Aorta (tissue), 5 donors: ENCODE results near the gene UXS1. TPM values are rescaled to one million over a fixed set of nuclear protein-coding genes. Genes with fewer than 3 reads are reported as not detected.

ENCODE experiments used
- ATAC-seq: fragments of 200-7000 bp; cut with Tn5 transposase; one replicate; pipeline ENCODE4 v1.9.1; 2022; ENCODE audit warnings: moderate library complexity; ENCODE audit not compliant: low FRiP score
- DNase-seq, 2 donors: peaks; one replicate each; pipeline ENCODE4 v3.0.0-alpha.2; 2020
- H3K27ac ChIP-seq, 2 donors: one replicate each; pipeline ENCODE4 v1.5.1; 2013; ENCODE audit warnings: low read length in 2 of 2, mild to moderate bottlenecking in 2 of 2, moderate library complexity in 2 of 2, control low read depth in 1 of 2, inconsistent platforms in 1 of 2, low read depth in 1 of 2
- H3K27me3 ChIP-seq, 2 donors: one replicate each; pipeline ENCODE4 v1.6.1; 2013; ENCODE audit warnings: control low read depth in 1 of 2, low read length in 1 of 2, mild to moderate bottlenecking in 1 of 2, moderate library complexity in 1 of 2; ENCODE audit not compliant: insufficient read depth in 2 of 2, control insufficient read depth in 1 of 2
- H3K36me3 ChIP-seq, 2 donors: one replicate each; pipeline ENCODE4 v1.6.1; 2013; ENCODE audit warnings: control low read depth in 1 of 2, low read length in 1 of 2, mild to moderate bottlenecking in 1 of 2; ENCODE audit not compliant: insufficient read depth in 2 of 2, control insufficient read depth in 1 of 2
- H3K4me1 ChIP-seq, 2 donors: one replicate each; pipeline ENCODE4 v1.6.1; 2013; ENCODE audit warnings: low read length in 2 of 2, control low read depth in 1 of 2, mild to moderate bottlenecking in 1 of 2, moderate library complexity in 1 of 2; ENCODE audit not compliant: insufficient read depth in 2 of 2, control insufficient read depth in 1 of 2
- H3K4me3 ChIP-seq, 2 donors: one replicate each; pipeline ENCODE4 v1.5.1; 2013; ENCODE audit warnings: low read length in 2 of 2, control low read depth in 1 of 2, mild to moderate bottlenecking in 1 of 2
- H3K9me3 ChIP-seq: one replicate; pipeline ENCODE4 v1.6.1; 2013; ENCODE audit warnings: mild to moderate bottlenecking, low read length; ENCODE audit not compliant: control insufficient read depth
- WGBS, 2 donors: extraction: QIAGEN DNeasy Blood & Tissue Kit; methylation state at CpG; one replicate each; pipeline ENCODE4 v1.1.7; 2013; 5-methylcytosine and 5-hydroxymethylcytosine counted together
- intact Hi-C, 2 donors: fragments of 100-400 bp; cut with DNase I; formaldehyde crosslinking; loops; one replicate each; pipeline versions ENCODE4 v1.14.2 to v1.15.0; 2022
- polyA plus RNA-seq, 2 donors: library from polyadenylated mRNA; stranded (reverse); fragments of 200-250 nt; gene quantifications; one replicate each; pipeline ENCODE4 v1.2.3, GENCODE V29; 2013
- total RNA-seq, 2 donors: library from RNA; stranded (reverse); fragmentation: NEBNext Ultra II Directional; extraction: Animal tissue kit (Norgen Biotek cat#: 25700); gene quantifications; one replicate each; pipeline ENCODE4 v1.2.1, GENCODE V29; 2021
- donor health status: healthy with polysubstance abuse.
- donor health status: Bipolar disorder and iron deficiency.
- donor health status: DM: no; HTN: no; CAD: no.
- donor health status: DM: no; HTN: no; CAD: no.
- donor health status: DM: yes; HTN: yes; CAD: no.

UXS1 gene
- total and polyA plus RNA-seq, 4 donors: 10.5 to 29.3 (median 16.5) TPM

GRCh38 chr2:106109675-106110424, 84.3 kb downstream of the UXS1 start:
- H3K4me1 ChIP-seq: no peaks in the 10 kb centered on the region
- peaks cover 0 to 3% of the 10 kb centered on the region in 2 donors for H3K36me3 ChIP-seq
- H3K27me3 ChIP-seq: no peaks in the 10 kb centered on the region
- 76% methylated on average over 13 of the region's 13 CpGs for WGBS, 2 donors
- DNase-seq: no peak
- intact Hi-C loops: loop anchor here (5.0 to 10.0 kb wide), 3 partner anchors 355 to 472 kb away; partner anchors contain the start of gene RGPD3 (in 1 of the 2)
- no peak overlapping the region for H3K4me3 ChIP-seq
- no peak for ATAC-seq
- no peaks in the 10 kb centered on the region for H3K9me3 ChIP-seq
- H3K27ac ChIP-seq: no peak overlapping the region

DNA sequence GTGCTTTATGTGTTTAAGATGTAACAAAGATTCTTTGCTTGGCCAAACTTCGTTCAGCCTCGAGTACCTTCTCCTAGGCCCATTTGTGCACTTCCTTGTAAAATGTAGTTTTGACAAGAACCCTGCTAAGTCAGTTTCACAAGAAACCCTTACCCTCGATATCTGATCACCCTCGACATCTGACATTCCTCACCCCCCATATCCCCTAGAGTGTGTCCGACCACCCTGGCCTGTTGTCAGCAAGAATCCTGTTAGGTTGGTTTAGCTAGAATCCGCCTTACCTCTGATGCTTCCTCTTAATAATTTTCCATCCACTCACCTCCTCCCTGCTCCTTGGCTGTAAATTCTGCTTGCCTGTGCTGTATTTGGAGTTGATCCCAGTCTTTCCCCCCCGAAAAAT, 85.3 kb downstream of the UXS1 start:
- no peaks in the 10 kb centered on the region for H3K27me3 ChIP-seq
- peaks cover 0 to 3% of the 10 kb centered on the region in 2 donors for H3K36me3 ChIP-seq
- intact Hi-C loops: loop anchor here (5.0 to 10.0 kb wide), 3 partner anchors 356 to 474 kb away; partner anchors contain the start of gene RGPD3 (in 1 of the 2)
- WGBS, 2 donors: 72 to 81% methylated on average over 7 of the region's 7 CpGs
- no peaks in the 10 kb centered on the region for H3K9me3 ChIP-seq
- no peaks in the 10 kb centered on the region for H3K4me1 ChIP-seq
- ATAC-seq (no peak), DNase-seq (no peak)
- no peak overlapping the region for H3K27ac ChIP-seq
- no peak overlapping the region for H3K4me3 ChIP-seq

GRCh38 chr2:106108351-106108750, 85.8 kb downstream of the UXS1 start:
- DNase-seq: no peak
- intact Hi-C loops: loop anchor here (5.0 to 10.0 kb wide), 3 partner anchors 356 to 474 kb away; partner anchors contain the start of gene RGPD3 (in 1 of the 2)

DNA sequence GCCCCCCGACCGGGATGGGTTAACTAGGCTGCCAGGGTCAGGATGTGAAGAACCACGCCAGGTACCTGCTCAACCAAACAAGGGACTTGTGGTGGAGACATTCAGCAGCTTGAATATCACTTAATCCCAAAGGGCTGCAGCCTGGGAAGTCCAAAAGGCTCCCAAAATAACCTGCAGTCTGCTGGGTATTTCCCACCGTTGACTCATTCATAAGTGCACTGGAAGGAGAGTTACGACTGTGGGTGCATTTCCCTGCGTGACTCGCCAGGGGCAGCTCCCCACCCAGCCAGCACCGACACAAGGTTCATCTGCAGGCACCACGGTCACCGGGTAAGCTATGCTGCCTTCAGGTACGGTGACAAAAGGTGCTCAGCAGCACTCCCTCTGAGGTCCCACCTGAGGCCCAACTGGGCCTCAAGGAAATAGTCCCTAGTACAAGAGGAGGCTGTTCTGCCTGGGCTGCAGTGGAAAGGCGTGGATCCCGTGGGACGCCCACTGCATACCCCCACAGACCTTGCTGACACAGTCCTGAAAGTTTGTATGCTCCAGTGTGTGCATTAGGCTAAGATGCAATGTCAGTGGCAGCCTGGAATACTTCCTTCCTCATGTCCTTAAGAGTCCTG, 86.5 kb downstream of the UXS1 start:
- Histone ChIP-seq H3K36me3 (peaks cover 0 to 3% of the 10 kb centered on the region in 2 donors), H3K27me3 (no peaks in the 10 kb centered on the region), H3K4me1 (no peaks in the 10 kb centered on the region), H3K4me3 (no peak overlapping the region), H3K27ac (no peak overlapping the region), H3K9me3 (no peaks in the 10 kb centered on the region)
- intact Hi-C loops: loop anchor here (1.0 to 10.0 kb wide), 4 partner anchors 87 to 475 kb away; partner anchors contain the start of genes RGPD3 (in 1 of the 2) and UXS1 (in 1 of the 2)
- WGBS, 2 donors: 40 to 43% methylated on average over 14 of the region's 14 CpGs
- ATAC-seq: no peak
- no peak for DNase-seq

More at GRCh38 chr2:106108351-106108750, 85.8 kb downstream of the UXS1 start:
- Histone ChIP-seq H3K36me3 (peaks cover 0 to 3% of the 10 kb centered on the region in 2 donors), H3K9me3 (no peaks in the 10 kb centered on the region), H3K4me3 (no peak overlapping the region), H3K27ac (no peak overlapping the region), H3K4me1 (no peaks in the 10 kb centered on the region), H3K27me3 (no peaks in the 10 kb centered on the region)
- ATAC-seq: no peak
- WGBS, 2 donors: 38 to 50% methylated on average over 6 of the region's 6 CpGs

- WGBS, 2 donors: 80 to 84% methylated on average over 12 of the region's 12 CpGs
- no peak overlapping the region for H3K27ac ChIP-seq
- no peaks in the 10 kb centered on the region for H3K27me3 ChIP-seq
- peaks cover 0 to 3% of the 10 kb centered on the region in 2 donors for H3K36me3 ChIP-seq
- H3K4me1 ChIP-seq: no peaks in the 10 kb centered on the region
- H3K9me3 ChIP-seq: no peaks in the 10 kb centered on the region
- no peak overlapping the region for H3K4me3 ChIP-seq
- ATAC-seq (no peak), DNase-seq (no peak)
- intact Hi-C loops: loop anchor here (1.0 to 10.0 kb wide), 4 partner anchors 87 to 475 kb away; partner anchors contain the start of genes RGPD3 (in 1 of the 2) and UXS1 (in 1 of the 2)
Measured at GRCh38 chr2:106106622-106107508, 87.2 kb downstream of the UXS1 start.

DNA sequence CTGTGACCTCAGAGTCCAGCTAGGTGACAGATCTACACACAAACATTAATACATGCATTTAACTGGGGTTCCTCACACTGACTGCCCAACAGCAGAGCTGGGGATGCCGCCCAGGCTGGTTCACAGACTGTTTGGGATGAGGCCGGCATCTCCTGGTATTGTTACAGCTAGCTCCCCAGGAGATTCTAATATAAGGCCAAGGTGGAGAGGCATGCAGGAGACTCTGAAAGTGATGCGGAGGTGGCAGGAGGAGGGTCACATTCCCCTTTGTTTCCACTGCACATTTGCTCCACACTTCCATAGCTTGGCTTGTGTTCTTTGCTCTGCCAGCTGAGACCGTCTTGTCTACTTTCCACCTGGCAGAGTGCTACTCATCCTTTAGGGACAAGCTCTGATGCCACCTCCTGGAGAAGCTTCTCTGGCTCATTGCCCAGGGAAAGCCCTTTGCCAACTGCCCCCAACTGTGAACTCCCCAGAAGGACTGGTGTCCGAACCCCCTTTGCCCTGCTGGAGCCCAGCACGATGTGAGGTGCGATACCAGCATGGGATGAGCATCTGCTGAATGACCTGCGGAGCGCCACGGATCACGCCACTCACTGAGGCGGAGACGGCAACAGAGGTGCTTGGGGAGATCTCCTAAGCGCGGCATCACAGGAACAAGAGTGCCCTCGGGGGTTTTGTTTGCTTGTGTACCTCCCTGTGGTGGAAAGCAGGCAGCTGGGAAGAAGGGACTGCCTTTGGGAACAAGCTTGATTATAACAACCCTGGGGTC, 88.8 kb downstream of the UXS1 start:
- no peaks in the 10 kb centered on the region for H3K4me1 ChIP-seq
- 84 to 85% methylated on average over 16 of the region's 16 CpGs for WGBS, 2 donors
- H3K27me3 ChIP-seq: no peaks in the 10 kb centered on the region
- ATAC-seq: no peak
- no peaks in the 10 kb centered on the region for H3K9me3 ChIP-seq
- no peak overlapping the region for H3K27ac ChIP-seq
- intact Hi-C loops: loop anchor here (5.0 to 10.0 kb wide), 3 partner anchors 359 to 477 kb away; partner anchors contain the start of gene RGPD3 (in 1 of the 2)
- peaks cover 0 to under 1% of the 10 kb centered on the region in 2 donors for H3K36me3 ChIP-seq
- DNase-seq: no peak
- H3K4me3 ChIP-seq: no peak overlapping the region

DNA sequence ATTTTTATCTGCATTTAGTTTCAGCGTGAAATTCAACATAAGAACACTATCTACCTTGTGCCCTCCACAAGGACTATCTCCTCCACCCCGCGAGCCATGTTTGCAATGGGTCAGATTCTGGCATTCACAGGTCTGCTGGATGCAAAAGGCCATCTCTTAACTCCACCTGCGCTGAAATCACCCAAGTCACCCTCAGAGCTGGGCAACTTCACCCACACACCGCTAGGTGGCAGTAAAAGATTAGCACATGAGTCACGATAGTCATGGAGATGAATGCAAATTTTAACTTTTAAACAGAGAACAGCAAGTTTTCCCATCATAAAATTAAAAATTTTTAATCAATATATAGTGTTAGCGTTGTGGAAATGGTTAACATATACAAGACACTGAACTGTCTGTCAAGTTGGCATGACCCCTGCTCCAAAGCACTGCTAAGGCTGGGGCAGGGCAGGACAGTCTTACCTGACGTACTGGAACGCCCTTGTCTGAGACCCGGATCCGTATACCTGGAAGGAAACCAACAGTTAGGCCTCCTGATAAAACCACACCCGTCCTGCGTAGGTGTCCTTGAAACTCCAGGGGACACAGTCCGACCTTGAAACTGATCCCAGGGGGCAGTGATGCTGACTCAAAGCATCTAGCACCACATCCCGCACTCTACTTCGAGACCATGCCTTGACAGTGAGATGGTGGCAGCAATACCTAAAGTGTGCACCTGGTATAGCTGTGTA, 89.6 kb downstream of the UXS1 start:
- no peak overlapping the region for H3K4me3 ChIP-seq
- peaks cover 0 to 3% of the 10 kb centered on the region in 2 donors for H3K36me3 ChIP-seq
- H3K27ac ChIP-seq: no peak overlapping the region
- DNase-seq (peak in 1 of 2 donors; percentile 67), ATAC-seq (peak; percentile 67)
- 49 to 60% methylated on average over 16 of the region's 16 CpGs for WGBS, 2 donors
- H3K9me3 ChIP-seq: no peaks in the 10 kb centered on the region
- no peaks in the 10 kb centered on the region for H3K27me3 ChIP-seq
- H3K4me1 ChIP-seq: no peaks in the 10 kb centered on the region
- intact Hi-C loops: loop anchor here (5.0 to 10.0 kb wide), 3 partner anchors 360 to 478 kb away; partner anchors contain the start of gene RGPD3 (in 1 of the 2)
